Measurements from ENCODE around the gene LLGL2.
"Not testable (repeated sequence)": the region's sequence is repeated elsewhere in the genome, so short reads cannot be mapped to it uniquely, and the experiment has no call there.

- TF ChIP-seq, protein P1, sequence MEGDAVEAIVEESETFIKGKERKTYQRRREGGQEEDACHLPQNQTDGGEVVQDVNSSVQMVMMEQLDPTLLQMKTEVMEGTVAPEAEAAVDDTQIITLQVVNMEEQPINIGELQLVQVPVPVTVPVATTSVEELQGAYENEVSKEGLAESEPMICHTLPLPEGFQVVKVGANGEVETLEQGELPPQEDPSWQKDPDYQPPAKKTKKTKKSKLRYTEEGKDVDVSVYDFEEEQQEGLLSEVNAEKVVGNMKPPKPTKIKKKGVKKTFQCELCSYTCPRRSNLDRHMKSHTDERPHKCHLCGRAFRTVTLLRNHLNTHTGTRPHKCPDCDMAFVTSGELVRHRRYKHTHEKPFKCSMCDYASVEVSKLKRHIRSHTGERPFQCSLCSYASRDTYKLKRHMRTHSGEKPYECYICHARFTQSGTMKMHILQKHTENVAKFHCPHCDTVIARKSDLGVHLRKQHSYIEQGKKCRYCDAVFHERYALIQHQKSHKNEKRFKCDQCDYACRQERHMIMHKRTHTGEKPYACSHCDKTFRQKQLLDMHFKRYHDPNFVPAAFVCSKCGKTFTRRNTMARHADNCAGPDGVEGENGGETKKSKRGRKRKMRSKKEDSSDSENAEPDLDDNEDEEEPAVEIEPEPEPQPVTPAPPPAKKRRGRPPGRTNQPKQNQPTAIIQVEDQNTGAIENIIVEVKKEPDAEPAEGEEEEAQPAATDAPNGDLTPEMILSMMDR (conservative IDR thresholded peaks at IDR 0.05 in 1 of 2, IDR thresholded peaks at IDR 0.05 in 1 of 2; ENCODE audit: low read depth in 1 of 2, low read length in 2 of 2) = not testable (repeated sequence)
- TF ChIP-seq EZH2 (IDR thresholded peaks at IDR 0.05; ENCODE audit: low read length, missing control alignments) = not testable (repeated sequence)
These were observed 57.7 kb downstream of the LLGL2 start for GRCh38 chr17:75583197-75583596.
